ENCODE measurements around the gene NTHL1. TPM values are rescaled to one million over a fixed set of nuclear protein-coding genes. Genes with fewer than 3 reads are reported as not detected.

The NTHL1 gene
- total RNA-seq, 6 donors from 2014 or later, result 17.8 to 43.6 (median 28.8) TPM

- peak; percentile 60 to 90 for DNase-seq
- TF ChIP-seq EP300 (IDR thresholded peaks at IDR 0.05) (no peak), POLR2AphosphoS5 (IDR thresholded peaks at IDR 0.05) (no peak), CTCF (IDR thresholded peaks at IDR 0.05) (no peak)
- Histone ChIP-seq H3K36me3 (peaks cover 0 to 11% (median 0%) of the 10 kb centered on the region in 4 donors), H3K4me3 (peak within 1 kb of the TSS; percentile 82 to 97 (median 88)), H3K27ac (peak within 1 kb of the TSS; percentile 71 to 95 (median 86)), H3K4me1 (peaks cover 49 to 70% (median 60%) of the 10 kb centered on the region in 4 donors), H3K9me3 (no peaks in the 10 kb centered on the region), H3K27me3 (peaks cover 0 to 3% (median 1%) of the 10 kb centered on the region in 4 donors)
- peak in 1 of 2 donors; percentile 34 for ATAC-seq (ENCODE audit: low FRiP score in 2 of 2)
- WGBS, 2 donors, result 24 to 51% methylated on average over 6 to 11 of the region's 59 CpGs
Observed at GRCh38 chr16:2026461-2027023, 21.1 kb downstream of the NTHL1 start, which contains the start of gene NHERF2. Gene NHERF2, plus strand, starts transcription at chr16:2026902. Its CDS starts 104 bp downstream, at chr16:2027006.

DNA sequence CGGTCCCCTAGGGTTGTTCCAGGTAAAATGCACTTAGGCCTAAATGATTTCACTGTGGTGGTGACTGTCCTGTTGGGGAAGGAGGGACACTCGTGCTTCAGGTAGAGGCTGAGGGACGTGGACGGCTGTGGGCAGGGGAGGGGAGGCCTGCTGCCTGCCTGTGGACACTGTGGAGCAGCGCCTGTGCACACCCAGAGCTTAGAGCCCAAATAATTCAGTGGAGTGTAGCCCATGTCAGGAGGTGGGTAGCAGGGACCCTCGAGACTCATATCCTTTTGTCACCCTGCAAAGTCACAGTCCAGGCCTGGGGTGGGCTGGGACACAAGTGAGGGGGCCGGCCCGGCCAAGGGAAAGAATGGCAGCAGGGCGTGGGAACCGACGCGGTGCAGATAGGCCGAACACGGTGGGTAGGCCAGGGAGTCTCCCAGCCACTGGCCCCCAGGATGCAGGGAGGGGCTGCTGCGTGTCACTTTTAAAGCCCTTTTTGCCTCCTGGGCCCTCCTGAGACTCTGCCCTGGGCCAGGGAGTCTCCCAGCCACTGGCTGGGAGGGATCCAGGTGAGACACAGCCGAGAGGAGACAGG lies 21.7 kb downstream of the NTHL1 start:
- Histone ChIP-seq H3K27me3 (peaks cover 0 to 8% (median 3%) of the 10 kb centered on the region in 4 donors), H3K4me3 (peak overlapping the region; percentile 30 to 97 (median 88)), H3K9me3 (no peaks in the 10 kb centered on the region), H3K27ac (peak overlapping the region; percentile 70 to 95 (median 86)), H3K4me1 (peaks cover 49 to 71% (median 59%) of the 10 kb centered on the region in 4 donors), H3K36me3 (peaks cover 0 to 11% (median 0%) of the 10 kb centered on the region in 4 donors)
- DNase-seq (no peak), ATAC-seq (ENCODE audit: low FRiP score in 2 of 2) (no peak)
- WGBS, 2 donors, result 67% methylated on average over 13 to 16 of the region's 16 CpGs
- TF ChIP-seq CTCF (IDR thresholded peaks at IDR 0.05) (no peak), EP300 (IDR thresholded peaks at IDR 0.05) (no peak), POLR2AphosphoS5 (IDR thresholded peaks at IDR 0.05) (no peak)

DNA sequence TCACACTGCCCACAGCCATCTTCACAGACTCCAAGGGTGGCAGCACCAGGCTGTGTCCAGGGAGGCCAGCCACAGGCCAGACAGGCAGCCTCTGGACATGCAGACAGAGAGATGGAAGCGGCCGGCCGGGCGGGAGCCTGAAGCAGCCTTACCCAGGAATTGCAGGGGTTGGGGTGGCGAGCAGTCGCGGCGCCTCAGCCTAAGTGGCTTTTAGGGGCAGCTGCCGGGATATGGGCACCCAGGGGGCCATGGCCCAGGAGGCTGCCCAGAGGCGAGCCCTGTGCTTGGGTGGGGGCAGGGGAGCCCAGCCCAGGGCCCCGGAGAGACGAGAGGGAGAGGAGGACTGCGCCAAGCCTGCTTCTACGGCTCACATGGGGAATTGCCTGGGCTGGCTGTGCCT lies 22.4 kb downstream of the NTHL1 start:
- 92 to 95% methylated on average over 14 of the region's 14 CpGs for WGBS, 2 donors
- Histone ChIP-seq H3K27me3 (peaks cover 0 to 15% (median 9%) of the 10 kb centered on the region in 4 donors), H3K27ac (peak overlapping the region; percentile 38 to 95 (median 79)), H3K4me3 (peak overlapping the region in 1 of 4 donors; percentile 83), H3K4me1 (peaks cover 54 to 78% (median 62%) of the 10 kb centered on the region in 4 donors), H3K9me3 (no peaks in the 10 kb centered on the region), H3K36me3 (peaks cover 0 to 10% (median 0%) of the 10 kb centered on the region in 4 donors)
- no peak for TF ChIP-seq POLR2A (IDR thresholded peaks at IDR 0.05)
- no peak for TF ChIP-seq CTCF (IDR thresholded peaks at IDR 0.05)
- TF ChIP-seq EP300 (IDR thresholded peaks at IDR 0.05), result no peak
- no peak for TF ChIP-seq POLR2AphosphoS5 (IDR thresholded peaks at IDR 0.05)
- peak in 1 of 2 donors; percentile 85 for DNase-seq
- ATAC-seq (ENCODE audit: low FRiP score in 2 of 2), result no peak

DNA sequence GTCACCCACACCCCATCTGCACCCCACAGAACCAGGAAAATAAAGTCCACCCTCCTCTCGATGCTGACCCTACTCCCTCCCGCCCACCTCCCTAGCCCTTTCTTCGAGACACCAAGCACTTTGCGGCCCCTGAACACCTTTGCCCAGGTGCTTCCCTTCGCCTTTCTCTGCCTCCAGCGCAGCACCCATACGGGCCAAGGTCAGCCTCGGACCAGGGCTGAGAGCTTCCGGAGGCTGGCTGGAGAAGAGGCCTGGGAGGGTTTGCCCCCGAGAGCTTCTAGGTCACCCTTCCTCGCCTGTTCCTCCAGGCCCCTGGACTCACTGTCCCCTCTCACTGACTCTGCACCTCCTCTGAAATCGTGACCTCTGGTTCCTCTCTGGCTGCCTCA lies 23.6 kb downstream of the NTHL1 start:
- peak overlapping the region; percentile 71 to 95 (median 84) for H3K27ac ChIP-seq
- no peak for TF ChIP-seq POLR2A (IDR thresholded peaks at IDR 0.05)
- TF ChIP-seq EP300 (IDR thresholded peaks at IDR 0.05), result no peak
- TF ChIP-seq CTCF (IDR thresholded peaks at IDR 0.05), result no peak
- TF ChIP-seq POLR2AphosphoS5 (IDR thresholded peaks at IDR 0.05), result no peak
- H3K4me1 ChIP-seq, result peaks cover 54 to 82% (median 61%) of the 10 kb centered on the region in 4 donors
- H3K4me3 ChIP-seq, result peak overlapping the region in 3 of 4 donors; percentile 39 to 47 (median 43)
- ATAC-seq (ENCODE audit: low FRiP score in 2 of 2), result no peak
- 76% methylated on average over 9 to 11 of the region's 12 CpGs for WGBS, 2 donors
- no peak for DNase-seq
- H3K36me3 ChIP-seq, result no peaks in the 10 kb centered on the region
- no peaks in the 10 kb centered on the region for H3K9me3 ChIP-seq
- H3K27me3 ChIP-seq, result peaks cover 0 to 27% (median 18%) of the 10 kb centered on the region in 4 donors
